Measurements from ENCODE around the gene GABPA.
A peak's percentile ranks its signal among the peaks of the same experiment; 100 is the strongest.

DNA sequence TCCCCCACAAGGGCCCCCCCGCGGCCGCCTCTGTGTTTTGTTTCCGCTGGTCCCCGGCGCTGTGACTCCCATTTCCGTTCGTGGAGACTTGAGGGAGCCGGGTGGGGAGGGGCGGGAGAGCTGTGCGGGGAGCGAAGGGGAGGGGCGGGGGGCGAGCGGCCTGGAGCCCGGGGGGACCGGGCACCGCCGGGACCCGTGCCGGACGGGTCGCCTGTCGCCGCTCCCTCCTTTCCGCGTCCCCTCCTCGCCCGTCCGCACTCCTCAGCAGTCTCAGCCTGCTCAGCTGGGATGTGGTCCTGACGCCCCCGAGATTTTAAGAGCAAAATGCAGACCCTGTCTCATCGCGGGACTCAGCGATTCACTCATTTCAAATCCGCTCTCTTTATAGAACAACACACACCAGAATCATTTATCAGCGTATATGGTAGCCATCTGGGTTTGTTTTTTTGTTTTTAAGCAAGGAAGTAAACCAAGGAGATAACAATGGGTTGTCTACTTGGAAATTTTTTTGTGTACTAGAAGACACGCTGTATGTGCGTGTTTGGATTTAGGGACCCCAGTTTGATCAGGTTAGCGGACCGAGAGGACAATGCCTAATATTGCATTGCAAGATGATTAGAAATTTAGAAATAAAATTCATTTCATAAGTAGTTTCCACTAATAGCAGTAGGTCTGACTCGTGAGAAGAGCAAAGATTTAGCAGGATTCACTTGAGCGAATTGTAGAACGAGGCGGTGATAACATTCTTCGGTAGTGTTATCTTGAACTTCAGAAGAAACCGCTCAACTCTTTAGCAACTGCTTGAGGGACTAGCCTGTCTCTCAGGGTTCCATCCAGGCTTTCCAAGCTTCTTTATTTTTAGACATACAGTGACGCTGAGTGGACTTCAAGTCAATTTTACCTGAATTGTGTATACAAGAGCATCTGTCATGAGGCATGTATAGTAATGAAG, 1.1 kb downstream of the GABPA start:
- TF ChIP-seq SIN3B (IDR thresholded peaks at IDR 0.05; ENCODE audit: low read depth) (no peak), CCAR2 (IDR thresholded peaks at IDR 0.05; ENCODE audit: low read depth, low read length) (no peak), TAF1 (IDR thresholded peaks at IDR 0.05; ENCODE audit: control insufficient read depth, extremely low read depth, insufficient read depth, low read length, severe bottlenecking) (peak; percentile 70)
- TF ChIP-seq, protein P1, sequence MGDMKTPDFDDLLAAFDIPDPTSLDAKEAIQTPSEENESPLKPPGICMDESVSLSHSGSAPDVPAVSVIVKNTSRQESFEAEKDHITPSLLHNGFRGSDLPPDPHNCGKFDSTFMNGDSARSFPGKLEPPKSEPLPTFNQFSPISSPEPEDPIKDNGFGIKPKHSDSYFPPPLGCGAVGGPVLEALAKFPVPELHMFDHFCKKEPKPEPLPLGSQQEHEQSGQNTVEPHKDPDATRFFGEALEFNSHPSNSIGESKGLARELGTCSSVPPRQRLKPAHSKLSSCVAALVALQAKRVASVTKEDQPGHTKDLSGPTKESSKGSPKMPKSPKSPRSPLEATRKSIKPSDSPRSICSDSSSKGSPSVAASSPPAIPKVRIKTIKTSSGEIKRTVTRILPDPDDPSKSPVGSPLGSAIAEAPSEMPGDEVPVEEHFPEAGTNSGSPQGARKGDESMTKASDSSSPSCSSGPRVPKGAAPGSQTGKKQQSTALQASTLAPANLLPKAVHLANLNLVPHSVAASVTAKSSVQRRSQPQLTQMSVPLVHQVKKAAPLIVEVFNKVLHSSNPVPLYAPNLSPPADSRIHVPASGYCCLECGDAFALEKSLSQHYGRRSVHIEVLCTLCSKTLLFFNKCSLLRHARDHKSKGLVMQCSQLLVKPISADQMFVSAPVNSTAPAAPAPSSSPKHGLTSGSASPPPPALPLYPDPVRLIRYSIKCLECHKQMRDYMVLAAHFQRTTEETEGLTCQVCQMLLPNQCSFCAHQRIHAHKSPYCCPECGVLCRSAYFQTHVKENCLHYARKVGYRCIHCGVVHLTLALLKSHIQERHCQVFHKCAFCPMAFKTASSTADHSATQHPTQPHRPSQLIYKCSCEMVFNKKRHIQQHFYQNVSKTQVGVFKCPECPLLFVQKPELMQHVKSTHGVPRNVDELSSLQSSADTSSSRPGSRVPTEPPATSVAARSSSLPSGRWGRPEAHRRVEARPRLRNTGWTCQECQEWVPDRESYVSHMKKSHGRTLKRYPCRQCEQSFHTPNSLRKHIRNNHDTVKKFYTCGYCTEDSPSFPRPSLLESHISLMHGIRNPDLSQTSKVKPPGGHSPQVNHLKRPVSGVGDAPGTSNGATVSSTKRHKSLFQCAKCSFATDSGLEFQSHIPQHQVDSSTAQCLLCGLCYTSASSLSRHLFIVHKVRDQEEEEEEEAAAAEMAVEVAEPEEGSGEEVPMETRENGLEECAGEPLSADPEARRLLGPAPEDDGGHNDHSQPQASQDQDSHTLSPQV (IDR thresholded peaks at IDR 0.05), result no peak
- TF ChIP-seq, protein P2, sequence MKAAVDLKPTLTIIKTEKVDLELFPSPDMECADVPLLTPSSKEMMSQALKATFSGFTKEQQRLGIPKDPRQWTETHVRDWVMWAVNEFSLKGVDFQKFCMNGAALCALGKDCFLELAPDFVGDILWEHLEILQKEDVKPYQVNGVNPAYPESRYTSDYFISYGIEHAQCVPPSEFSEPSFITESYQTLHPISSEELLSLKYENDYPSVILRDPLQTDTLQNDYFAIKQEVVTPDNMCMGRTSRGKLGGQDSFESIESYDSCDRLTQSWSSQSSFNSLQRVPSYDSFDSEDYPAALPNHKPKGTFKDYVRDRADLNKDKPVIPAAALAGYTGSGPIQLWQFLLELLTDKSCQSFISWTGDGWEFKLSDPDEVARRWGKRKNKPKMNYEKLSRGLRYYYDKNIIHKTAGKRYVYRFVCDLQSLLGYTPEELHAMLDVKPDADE (conservative IDR thresholded peaks at IDR 0.05; ENCODE audit: control insufficient read depth, low read depth, low read length), result no peak
